ENCODE measurements around the gene RTBDN. TPM values are rescaled to one million over a fixed set of nuclear protein-coding genes. Genes with fewer than 3 reads are reported as not detected.

The RTBDN gene
- total RNA-seq, 2 experiments from 2014 or later: not detected

- intact Hi-C loops (cut with micrococcal nuclease): loop anchor here (5.0 kb wide), 5 partner anchors 73 to 1052 kb away; partner anchors contain the start of genes IER2, STX10, TNPO2 and ZNF490
- Mint-ChIP-seq H3K27me3 (no peaks in the 10 kb centered on the region), H3K36me3 (peaks cover 36% of the 10 kb centered on the region), H3K27ac (peak overlapping the region; percentile 92), H3K4me3 (peak overlapping the region; percentile 81), H3K9me3 (no peaks in the 10 kb centered on the region), H3K4me1 (ENCODE audit: low read depth) (peaks cover 24% of the 10 kb centered on the region)
- ChIA-PET CTCF (interaction anchor here (1.3 to 18.0 kb wide), 10 partner anchors 11 to 123 kb away, joined by 4 to 636 read pairs (median 10); partner anchors contain the start of genes DHPS, HOOK2, RNASEH2A and TRIR), POLR2A (interaction anchor here (0.7 to 5.5 kb wide), 4 partner anchors 12 to 130 kb away, joined by 3 to 89 read pairs (median 20); no protein-coding TSS in a partner anchor)
- no peak for DNase-seq
Observed at GRCh38 chr19:12794971-12795381, 39.4 kb downstream of the RTBDN start.

GRCh38 chr19:12794196-12794941, 40.0 kb downstream of the RTBDN start:
- peak overlapping the region; percentile 92 for H3K27ac Mint-ChIP-seq
- peaks cover 30% of the 10 kb centered on the region for H3K36me3 Mint-ChIP-seq
- peaks cover 24% of the 10 kb centered on the region for H3K4me1 Mint-ChIP-seq (ENCODE audit: low read depth)
- DNase-seq: peak; percentile 21
- ChIA-PET CTCF (interaction anchor here (0.9 to 18.0 kb wide), 6 partner anchors 12 to 55 kb away, joined by 3 to 636 read pairs (median 30); partner anchors contain the start of genes HOOK2 and RNASEH2A), POLR2A (interaction anchor here (0.7 to 5.5 kb wide), 4 partner anchors 11 to 130 kb away, joined by 3 to 89 read pairs (median 20); no protein-coding TSS in a partner anchor)
- no peaks in the 10 kb centered on the region for H3K9me3 Mint-ChIP-seq
- no peaks in the 10 kb centered on the region for H3K27me3 Mint-ChIP-seq
- H3K4me3 Mint-ChIP-seq: peak overlapping the region; percentile 81
- intact Hi-C loops (cut with micrococcal nuclease): loop anchor here (5.0 kb wide), 5 partner anchors 72 to 1053 kb away; partner anchors contain the start of genes IER2, STX10, TNPO2 and ZNF490

GRCh38 chr19:12793290-12794195, 40.8 kb downstream of the RTBDN start:
- Mint-ChIP-seq H3K27me3 (no peaks in the 10 kb centered on the region), H3K9me3 (no peaks in the 10 kb centered on the region), H3K4me1 (ENCODE audit: low read depth) (peaks cover 24% of the 10 kb centered on the region), H3K4me3 (peak overlapping the region; percentile 94), H3K36me3 (peaks cover 32% of the 10 kb centered on the region), H3K27ac (peak overlapping the region; percentile 99)
- ChIA-PET CTCF (interaction anchor here (0.6 to 18.0 kb wide), 6 partner anchors 11 to 60 kb away, joined by 3 to 636 read pairs (median 4); partner anchors contain the start of genes GET3, HOOK2 and TRIR), POLR2A (interaction anchor here (0.7 to 5.5 kb wide), 11 partner anchors 8 to 361 kb away, joined by 3 to 89 read pairs (median 17); partner anchors contain the start of genes PRDX2, RNASEH2A, THSD8 and TNPO2)
- intact Hi-C loops (cut with micrococcal nuclease): loop anchor here (5.0 kb wide), 5 partner anchors 71 to 1054 kb away; partner anchors contain the start of genes IER2, STX10, TNPO2 and ZNF490
- DNase-seq: peak; percentile 95

- POLR2A ChIA-PET: interaction anchor here (0.7 to 5.5 kb wide), 11 partner anchors 9 to 362 kb away, joined by 3 to 89 read pairs (median 10); partner anchors contain the start of genes PRDX2, RNASEH2A, THSD8 and TNPO2
- CTCF ChIA-PET: interaction anchor here (1.0 to 18.0 kb wide), 6 partner anchors 8 to 59 kb away, joined by 3 to 636 read pairs (median 6); partner anchors contain the start of genes GET3 and HOOK2
- Mint-ChIP-seq H3K9me3 (no peaks in the 10 kb centered on the region), H3K36me3 (peaks cover 32% of the 10 kb centered on the region), H3K4me3 (peak overlapping the region; percentile 94), H3K4me1 (ENCODE audit: low read depth) (peaks cover 30% of the 10 kb centered on the region), H3K27ac (peak overlapping the region; percentile 99), H3K27me3 (no peaks in the 10 kb centered on the region)
- no peak for DNase-seq
- intact Hi-C loops (cut with micrococcal nuclease): loop anchor here (5.0 kb wide), 5 partner anchors 71 to 1054 kb away; partner anchors contain the start of genes IER2, STX10, TNPO2 and ZNF490
Observed at GRCh38 chr19:12792853-12793289, 41.5 kb downstream of the RTBDN start.

GRCh38 chr19:12792051-12792852, 42.1 kb downstream of the RTBDN start:
- CTCF ChIA-PET: interaction anchor here (0.7 to 18.0 kb wide), 9 partner anchors 9 to 173 kb away, joined by 3 to 636 read pairs (median 6); partner anchors contain the start of genes GET3, HOOK2 and TNPO2
- Mint-ChIP-seq H3K36me3 (peaks cover 32% of the 10 kb centered on the region), H3K9me3 (no peaks in the 10 kb centered on the region)

GRCh38 chr19:12791345-12792050, 42.9 kb downstream of the RTBDN start, which contains the start of gene JUNB:
Gene JUNB, plus strand, starts transcription at chr19:12791486. Its CDS starts 286 bp downstream, at chr19:12791772.
- peak; percentile 98 for DNase-seq
- no peaks in the 10 kb centered on the region for H3K27me3 Mint-ChIP-seq
- CTCF ChIA-PET: interaction anchor here (0.7 to 18.0 kb wide), 8 partner anchors 9 to 174 kb away, joined by 3 to 636 read pairs (median 6); partner anchors contain the start of genes HOOK2 and TNPO2
- H3K27ac Mint-ChIP-seq: peak within 1 kb of the TSS; percentile 99
- POLR2A ChIA-PET: interaction anchor here (0.9 to 5.5 kb wide), 17 partner anchors 9 to 1055 kb away, joined by 3 to 89 read pairs (median 5); partner anchors contain the start of genes HOOK2, RAD23A, THSD8 and TNPO2
- H3K4me1 Mint-ChIP-seq (ENCODE audit: low read depth): peaks cover 32% of the 10 kb centered on the region
- no peaks in the 10 kb centered on the region for H3K9me3 Mint-ChIP-seq
- peaks cover 30% of the 10 kb centered on the region for H3K36me3 Mint-ChIP-seq
- peak within 1 kb of the TSS; percentile 94 for H3K4me3 Mint-ChIP-seq
- intact Hi-C loops (cut with micrococcal nuclease): loop anchor here (1.0 to 5.0 kb wide), 9 partner anchors 9 to 1056 kb away; partner anchors contain the start of genes CALR, GET3, IER2 and STX10

More at GRCh38 chr19:12792051-12792852, 42.1 kb downstream of the RTBDN start:
- POLR2A ChIA-PET: interaction anchor here (0.6 to 5.5 kb wide), 19 partner anchors 9 to 1292 kb away, joined by 3 to 89 read pairs (median 5); partner anchors contain the start of genes RAD23A, RNASEH2A, THSD8 and TNPO2
- Mint-ChIP-seq H3K27ac (peak overlapping the region; percentile 99), H3K4me3 (peak overlapping the region; percentile 94), H3K4me1 (ENCODE audit: low read depth) (peaks cover 30% of the 10 kb centered on the region), H3K27me3 (no peaks in the 10 kb centered on the region)
- DNase-seq: peak; percentile 85
- intact Hi-C loops (cut with micrococcal nuclease): loop anchor here (5.0 kb wide), 5 partner anchors 70 to 1055 kb away; partner anchors contain the start of genes IER2, STX10, TNPO2 and ZNF490

- POLR2A ChIA-PET: interaction anchor here (0.6 to 5.5 kb wide), 15 partner anchors 9 to 1056 kb away, joined by 3 to 89 read pairs (median 5); partner anchors contain the start of genes HOOK2, RAD23A, THSD8 and TNPO2
- Mint-ChIP-seq H3K27me3 (no peaks in the 10 kb centered on the region), H3K4me3 (peak overlapping the region; percentile 94), H3K36me3 (peaks cover 29% of the 10 kb centered on the region), H3K27ac (peak overlapping the region; percentile 99), H3K4me1 (ENCODE audit: low read depth) (peaks cover 25% of the 10 kb centered on the region), H3K9me3 (no peaks in the 10 kb centered on the region)
- intact Hi-C loops (cut with micrococcal nuclease): loop anchor here (1.0 to 5.0 kb wide), 9 partner anchors 8 to 1057 kb away; partner anchors contain the start of genes CALR, GET3, IER2 and STX10
- CTCF ChIA-PET: interaction anchor here (0.7 to 18.0 kb wide), 7 partner anchors 8 to 175 kb away, joined by 3 to 636 read pairs (median 7); partner anchors contain the start of genes HOOK2 and TNPO2
- DNase-seq: peak; percentile 44
Observed at GRCh38 chr19:12790628-12791344, 43.6 kb downstream of the RTBDN start.

- POLR2A ChIA-PET: interaction anchor here (0.6 to 5.5 kb wide), 5 partner anchors 8 to 362 kb away, joined by 3 to 89 read pairs (median 26); no protein-coding TSS in a partner anchor
Observed at GRCh38 chr19:12789904-12790619, 44.3 kb downstream of the RTBDN start.

More at GRCh38 chr19:12789904-12790619, 44.3 kb downstream of the RTBDN start:
- Mint-ChIP-seq H3K4me3 (peak overlapping the region; percentile 94), H3K9me3 (no peaks in the 10 kb centered on the region), H3K4me1 (ENCODE audit: low read depth) (peaks cover 20% of the 10 kb centered on the region), H3K27ac (peak overlapping the region; percentile 99), H3K36me3 (peaks cover 29% of the 10 kb centered on the region), H3K27me3 (no peaks in the 10 kb centered on the region)
- peak; percentile 98 for DNase-seq
- intact Hi-C loops (cut with micrococcal nuclease): loop anchor here (2.0 to 5.0 kb wide), 7 partner anchors 53 to 1057 kb away; partner anchors contain the start of genes CALR, GET3, IER2 and STX10
- CTCF ChIA-PET: interaction anchor here (1.7 to 18.0 kb wide), 5 partner anchors 13 to 26 kb away, joined by 4 to 636 read pairs (median 41); partner anchors contain the start of genes HOOK2 and RNASEH2A
